HepG2 (cell line): ENCODE results near the gene DCD. TPM values are rescaled to one million over a fixed set of nuclear protein-coding genes. Genes with fewer than 3 reads are reported as not detected.

Experiments
- ATAC-seq: fragments of 200-7000 bp; cut with Tn5 transposase; 3 replicates; pipeline ENCODE4 v1.9.1; 2020; ENCODE audit warnings: mild to moderate bottlenecking, moderate library complexity
- BruUV-seq: library from RNA; stranded (reverse); fragments of 400-500 nt; replicated peaks from 2 replicates; lab custom pipeline; 2021; lab: Mats Ljungman, UMichigan
- CTCF ChIA-PET: fragments of 300-600 bp; formaldehyde crosslinking; extraction: SDS; loops from one replicate; lab custom pipeline; 2021; ENCODE audit warnings: low total read pairs, inconsistent platforms, low intra/inter-chr PET ratio; lab: Yijun Ruan, JAX
- POLR2A ChIA-PET: fragments of 350-600 bp; sonication (Branson Sonifier 250); formaldehyde crosslinking; loops from one replicate; lab custom pipeline; 2020; ENCODE audit warnings: antibody characterized with exemption, inconsistent platforms; lab: Yijun Ruan, JAX
- DNase-seq: peaks from one replicate; pipeline ENCODE4 v3.0.0-alpha.2; 2015; ENCODE audit warnings: low spot score
- FAIRE-seq: peaks from 3 replicates; lab custom pipeline; 2011; peaks lifted over from hg19 to GRCh38; lab: Jason Lieb, UNC
- H2AFZ ChIP-seq: one replicate; pipeline ENCODE4 v1.6.1; 2011; ENCODE audit warnings: low read length, inconsistent platforms
- H3K27ac ChIP-seq: fragments of 300-600 bp; 3 replicates; pipeline ENCODE4 v1.8.0; 2011; ENCODE audit warnings: mixed run types, mild to moderate bottlenecking, mixed read lengths, low read length, inconsistent platforms; ENCODE audit not compliant: insufficient read depth; ENCODE audit errors: extremely low read length
- H3K27me3 ChIP-seq, 2 experiments: fragments of 200-600 bp in 1 of 2; 2 replicates in 1 of 2; 3 replicates in 1 of 2; pipeline versions ENCODE4 v1.6.0 to v1.8.0; 2011; ENCODE audit warnings: low read length in 2 of 2, mild to moderate bottlenecking in 2 of 2, moderate library complexity in 2 of 2, inconsistent platforms in 1 of 2; ENCODE audit not compliant: insufficient read depth in 2 of 2, control insufficient read depth in 1 of 2
- H3K36me3 ChIP-seq, 2 experiments: fragments of 200-600 bp in 1 of 2; replicated peaks in 1 of 2; 2 replicates in 1 of 2; 3 replicates in 1 of 2; pipeline versions ENCODE4 v1.5.1 to v1.8.0; 2011; ENCODE audit warnings: low read length in 2 of 2, inconsistent platforms in 1 of 2; ENCODE audit not compliant: insufficient read depth in 2 of 2, control insufficient read depth in 1 of 2
- H3K4me1 ChIP-seq: 2 replicates; pipeline ENCODE4 v1.5.1; 2012; ENCODE audit warnings: low read length, inconsistent platforms; ENCODE audit not compliant: insufficient read depth
- H3K4me2 ChIP-seq: 2 replicates; pipeline ENCODE4 v1.6.0; 2011; ENCODE audit warnings: low read depth, low read length, inconsistent platforms
- H3K4me3 ChIP-seq, 3 experiments: fragments of 200-600 bp in 1 of 3; sonication (generic), shearing (Covaris generic) in 1 of 3; replicated peaks in 1 of 3; 2 replicates each; pipeline ENCODE4 v1.5.1; 2011 to 2016; ENCODE audit warnings: low read length in 3 of 3, inconsistent platforms in 2 of 3, low read depth in 2 of 3, mild to moderate bottlenecking in 2 of 3, control low read depth in 1 of 3, mixed read lengths in 1 of 3; ENCODE audit not compliant: insufficient read depth in 1 of 3
- H3K79me2 ChIP-seq: one replicate; pipeline ENCODE4 v1.6.1; 2011; ENCODE audit warnings: low read length, inconsistent platforms; ENCODE audit not compliant: insufficient read depth
- H3K9ac ChIP-seq: 2 replicates; pipeline ENCODE4 v1.6.0; 2011; ENCODE audit warnings: mild to moderate bottlenecking, low read depth, low read length, inconsistent platforms; ENCODE audit not compliant: insufficient read depth
- H3K9me3 ChIP-seq: 2 replicates; pipeline ENCODE4 v1.5.1; 2012; ENCODE audit warnings: mild to moderate bottlenecking, low read length
- H4K20me1 ChIP-seq: 2 replicates; pipeline ENCODE4 v1.6.0; 2011; ENCODE audit warnings: inconsistent platforms, mild to moderate bottlenecking, low read length, moderate library complexity; ENCODE audit not compliant: insufficient read depth
- EP300 ChIP-seq, 3 experiments: sonication (generic) in 1 of 3; formaldehyde crosslinking in 1 of 3; IDR thresholded peaks; 2 replicates each; pipeline versions ENCODE4 v1.5.1 to v1.6.1; 2011 to 2020; ENCODE audit warnings: low read depth in 2 of 3, low read length in 2 of 3, borderline replicate concordance in 1 of 3, improper control_type of control experiment in 1 of 3, mild to moderate bottlenecking in 1 of 3, missing genetic modification reagents in 1 of 3, moderate library complexity in 1 of 3
- FOXP1 ChIP-seq, 2 experiments: fragments of 450-650 bp in 1 of 2; IDR thresholded peaks; 2 replicates each; pipeline ENCODE4 v1.6.1; 2017 to 2018; ENCODE audit warnings: antibody characterized with exemption in 1 of 2
- HNF4A ChIP-seq: sonication (generic); formaldehyde crosslinking; IDR thresholded peaks from 2 replicates; pipeline ENCODE4 v1.4.0; 2020; ENCODE audit warnings: missing genetic modification reagents
- NFKBIZ ChIP-seq: IDR thresholded peaks from 2 replicates; pipeline ENCODE4 v1.6.1; 2018; ENCODE audit warnings: missing genetic modification reagents, missing compliant biosample characterization
- SNAPC2 ChIP-seq: sonication (generic); formaldehyde crosslinking; IDR thresholded peaks from 2 replicates; pipeline ENCODE4 v1.8.1; 2022; ENCODE audit warnings: mild to moderate bottlenecking, missing genetic modification reagents
- TSC22D2 ChIP-seq: sonication (generic); formaldehyde crosslinking; IDR thresholded peaks from 2 replicates; pipeline ENCODE4 v1.5.1; 2020; ENCODE audit warnings: missing genetic modification reagents, mild to moderate bottlenecking, borderline replicate concordance
- ZKSCAN8 ChIP-seq: IDR thresholded peaks from 2 replicates; pipeline ENCODE4 v1.6.1; 2016; ENCODE audit warnings: borderline replicate concordance, missing genetic modification reagents, missing compliant biosample characterization
- ZNF180 ChIP-seq: sonication (generic); formaldehyde crosslinking; IDR thresholded peaks from 2 replicates; pipeline ENCODE4 v1.4.0; 2020; ENCODE audit warnings: low read depth, missing genetic modification reagents, borderline replicate concordance
- ZNF83 ChIP-seq: sonication (generic); formaldehyde crosslinking; IDR thresholded peaks from 2 replicates; pipeline ENCODE4 v1.4.0; 2020; ENCODE audit warnings: missing genetic modification reagents, mild to moderate bottlenecking, borderline replicate concordance
- WGBS: methylation state at CpG from one replicate; pipeline ENCODE4 v1.1.6; 2017; ENCODE audit warnings: low lambda C conversion rate; 5-methylcytosine and 5-hydroxymethylcytosine counted together
- in situ Hi-C: cut with HindIII; loops from 2 replicates; pipeline ENCODE4 v1.10.0; 2017; ENCODE audit warnings: low pct_unique_long_range_greater_than_20kb; ENCODE audit not compliant: extremely low pct_ligation_motif_present
- intact Hi-C: fragments of 100-400 bp; cut with micrococcal nuclease; formaldehyde crosslinking; loops from one replicate; pipeline ENCODE4 v1.10.0; 2022; ENCODE audit not compliant: unreplicated experiment
- polyA plus RNA-seq, 8 experiments: library from polyadenylated mRNA; depleted of rRNA in 3 of 8; stranded (reverse) in 7 of 8; unstranded in 1 of 8; fragments of >200 nt; fragmentation: Illumina TruSeq in 4 of 8; extraction: Trizol in 4 of 8; gene quantifications; 2 replicates each; pipeline versions ENCODE4 v1.2.1 to v1.2.3, GENCODE V29; 2011 to 2016; ENCODE audit warnings: low read depth in 4 of 8, missing spikeins in 1 of 8, mixed read lengths in 1 of 8; ENCODE audit not compliant: insufficient read depth in 1 of 8
- total RNA-seq, 5 experiments: library from RNA; depleted of rRNA; stranded (reverse); fragments of >200 nt; fragmentation: Illumina TruSeq; extraction: Trizol; gene quantifications; 2 replicates each; pipeline ENCODE4 v1.2.3, GENCODE V29; 2016; ENCODE audit warnings: low read depth in 1 of 5
- TF ChIP-seq, protein P1 (sequence below): sonication (generic); formaldehyde crosslinking; IDR thresholded peaks from 2 replicates; pipeline ENCODE4 v1.4.0; 2020; ENCODE audit warnings: mild to moderate bottlenecking, missing genetic modification reagents

Gene DCD
- total and polyA plus RNA-seq, 2 of the 13 experiments (the other 11 are each of a cell fraction or from before 2014, with no cell fraction given), result not detected

- TF ChIP-seq NFKBIZ (no peak), HNF4A (no peak), ZNF83 (CRISPR knock-in tag) (no peak), TSC22D2 (CRISPR knock-in tag) (no peak), FOXP1 (IDR thresholded peaks at IDR 0.05) (no peak), FOXP1 (CRISPR knock-in tag; IDR thresholded peaks at IDR 0.05) (no peak), EP300 (IDR thresholded peaks at IDR 0.05; ENCODE audit: low read depth in 2 of 2, low read length in 2 of 2) (no peak), EP300 (CRISPR knock-in tag; IDR thresholded peaks at IDR 0.05; ENCODE audit: borderline replicate concordance) (no peak), ZKSCAN8 (CRISPR knock-in tag) (no peak), ZNF180 (no peak), SNAPC2 (CRISPR knock-in tag) (no peak)
- TF ChIP-seq, protein P1, sequence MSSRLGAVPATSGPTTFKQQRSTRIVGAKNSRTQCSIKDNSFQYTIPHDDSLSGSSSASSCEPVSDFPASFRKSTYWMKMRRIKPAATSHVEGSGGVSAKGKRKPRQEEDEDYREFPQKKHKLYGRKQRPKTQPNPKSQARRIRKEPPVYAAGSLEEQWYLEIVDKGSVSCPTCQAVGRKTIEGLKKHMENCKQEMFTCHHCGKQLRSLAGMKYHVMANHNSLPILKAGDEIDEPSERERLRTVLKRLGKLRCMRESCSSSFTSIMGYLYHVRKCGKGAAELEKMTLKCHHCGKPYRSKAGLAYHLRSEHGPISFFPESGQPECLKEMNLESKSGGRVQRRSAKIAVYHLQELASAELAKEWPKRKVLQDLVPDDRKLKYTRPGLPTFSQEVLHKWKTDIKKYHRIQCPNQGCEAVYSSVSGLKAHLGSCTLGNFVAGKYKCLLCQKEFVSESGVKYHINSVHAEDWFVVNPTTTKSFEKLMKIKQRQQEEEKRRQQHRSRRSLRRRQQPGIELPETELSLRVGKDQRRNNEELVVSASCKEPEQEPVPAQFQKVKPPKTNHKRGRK (CRISPR knock-in tag), result no peak
- TF ChIP-seq, all 625 proteins: peak for 0
- Histone ChIP-seq H3K36me3 (no peaks in the 10 kb centered on the region), H3K9ac (no peak overlapping the region), H3K4me1 (no peaks in the 10 kb centered on the region), H4K20me1 (no peaks in the 10 kb centered on the region), H3K79me2 (no peaks in the 10 kb centered on the region), H3K9me3 (no peaks in the 10 kb centered on the region), H2AFZ (no peak overlapping the region), H3K27me3 (peaks cover 0 to 18% of the 10 kb centered on the region in 2 experiments; a peak in 2 of 5 replicates), H3K4me2 (no peak overlapping the region), H3K4me3 (no peak overlapping the region), H3K27ac (no peak overlapping the region)
- FAIRE-seq, result no peak
- ATAC-seq, result no peak
- WGBS, result 3% methylated on average over 1 of the region's 1 CpG
- intact Hi-C loops, result no loop called here
- ChIA-PET POLR2A (no interaction called here), CTCF (no interaction called here)
- DNase-seq, result no peak
- BruUV-seq, result no TSS peak
- in situ Hi-C loops, result no loop called here
Observed at GRCh38 chr12:54641554-54641953, 6.6 kb downstream of the DCD start.
